Thymus (tissue), 11 donors: ENCODE data around the gene PAFAH1B1. TPM values are rescaled to one million over a fixed set of nuclear protein-coding genes. Genes with fewer than 3 reads are reported as not detected.
"Not testable (repeated sequence)": the region's sequence is repeated elsewhere in the genome, so short reads cannot be mapped to it uniquely, and the experiment has no call there.

Source experiments
- DNase-seq, 9 donors: peaks; one replicate each; pipeline ENCODE4 v3.0.0-alpha.2; 2013; ENCODE audit warnings: low spot score in 9 of 9, low read depth in 6 of 9, missing footprints in 1 of 9
- H3K27ac ChIP-seq, 2 donors: one replicate each; pipeline ENCODE4 v1.5.1; 2013; ENCODE audit warnings: control low read depth in 1 of 2, low read depth in 1 of 2, low read length in 1 of 2, mild to moderate bottlenecking in 1 of 2, moderate library complexity in 1 of 2
- H3K27me3 ChIP-seq, 2 donors: one replicate each; pipeline ENCODE4 v1.5.1; 2013; ENCODE audit warnings: low read length in 1 of 2; ENCODE audit not compliant: control insufficient read depth in 2 of 2, insufficient read depth in 1 of 2
- H3K36me3 ChIP-seq, 2 donors: one replicate each; pipeline ENCODE4 v1.5.1; 2013; ENCODE audit warnings: low read length in 1 of 2, mild to moderate bottlenecking in 1 of 2, moderate library complexity in 1 of 2; ENCODE audit not compliant: control insufficient read depth in 2 of 2, insufficient read depth in 2 of 2
- H3K4me1 ChIP-seq, 2 donors: one replicate each; pipeline ENCODE4 v1.5.1; 2013; ENCODE audit warnings: low read length in 2 of 2; ENCODE audit not compliant: control insufficient read depth in 2 of 2, insufficient read depth in 2 of 2
- H3K4me3 ChIP-seq, 2 donors: one replicate each; pipeline ENCODE4 v1.5.1; 2013; ENCODE audit warnings: low read length in 2 of 2, control low read depth in 1 of 2, mild to moderate bottlenecking in 1 of 2
- H3K9me3 ChIP-seq, 2 donors: one replicate each; pipeline ENCODE4 v1.5.1; 2013; ENCODE audit warnings: low read length in 1 of 2, mild to moderate bottlenecking in 1 of 2; ENCODE audit not compliant: control insufficient read depth in 2 of 2, insufficient read depth in 1 of 2
- WGBS: extraction: QIAGEN DNeasy Blood & Tissue Kit; methylation state at CpG from one replicate; pipeline ENCODE4 v1.1.7; 2013; 5-methylcytosine and 5-hydroxymethylcytosine counted together
- polyA plus RNA-seq: library from polyadenylated mRNA; stranded (reverse); fragments of 200-250 nt; gene quantifications from one replicate; pipeline ENCODE4 v1.2.3, GENCODE V29; 2013
- total RNA-seq: library from RNA; stranded (reverse); fragments of 120-200 nt; gene quantifications from one replicate; pipeline ENCODE4 v1.2.4, GENCODE V29; 2013
- donor health status: healthy.

PAFAH1B1 gene
- total and polyA plus RNA-seq, 2 donors, result 52.1 to 52.2 TPM

DNA sequence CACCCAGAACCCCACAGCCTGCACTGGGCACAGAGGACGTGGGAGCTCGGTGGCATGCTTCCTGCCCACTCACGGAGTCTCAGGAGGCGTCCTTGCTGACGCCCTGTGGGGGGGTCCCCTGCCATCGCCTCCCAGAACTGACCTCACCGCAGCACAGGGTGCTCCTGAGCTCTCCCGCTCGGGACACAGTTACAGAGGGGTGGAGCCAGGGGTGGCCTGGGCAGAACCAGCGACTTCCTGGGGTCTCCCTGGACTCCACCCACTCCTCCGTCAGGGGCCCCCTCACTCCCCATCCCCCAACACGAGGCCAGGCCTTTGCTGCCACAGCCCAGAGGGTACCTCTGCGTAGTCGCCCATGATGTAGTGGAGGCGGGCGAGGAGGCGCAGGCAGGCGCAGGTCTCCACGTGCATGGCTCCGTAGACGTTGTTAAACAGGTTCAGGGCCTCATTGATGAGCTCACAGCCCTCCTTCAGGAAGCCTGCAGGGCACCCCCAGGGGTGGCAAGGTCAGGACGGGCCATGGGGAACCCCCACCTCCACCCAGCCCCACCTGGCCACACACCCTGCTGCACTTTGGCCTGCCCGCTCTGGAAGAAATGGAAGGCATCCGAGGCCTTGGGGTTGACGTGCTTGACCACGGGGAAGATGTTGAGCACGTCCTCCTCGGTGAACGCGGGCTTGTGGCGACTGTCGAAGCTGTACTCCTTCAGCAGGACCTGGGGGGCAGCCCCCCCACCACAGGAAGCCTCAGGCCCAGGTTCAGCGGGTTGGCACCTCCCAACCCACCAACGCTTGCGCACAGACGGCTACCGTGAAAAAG is 100.3 kb downstream of the PAFAH1B1 start:
- H3K9me3 ChIP-seq, result no peaks in the 10 kb centered on the region

DNA sequence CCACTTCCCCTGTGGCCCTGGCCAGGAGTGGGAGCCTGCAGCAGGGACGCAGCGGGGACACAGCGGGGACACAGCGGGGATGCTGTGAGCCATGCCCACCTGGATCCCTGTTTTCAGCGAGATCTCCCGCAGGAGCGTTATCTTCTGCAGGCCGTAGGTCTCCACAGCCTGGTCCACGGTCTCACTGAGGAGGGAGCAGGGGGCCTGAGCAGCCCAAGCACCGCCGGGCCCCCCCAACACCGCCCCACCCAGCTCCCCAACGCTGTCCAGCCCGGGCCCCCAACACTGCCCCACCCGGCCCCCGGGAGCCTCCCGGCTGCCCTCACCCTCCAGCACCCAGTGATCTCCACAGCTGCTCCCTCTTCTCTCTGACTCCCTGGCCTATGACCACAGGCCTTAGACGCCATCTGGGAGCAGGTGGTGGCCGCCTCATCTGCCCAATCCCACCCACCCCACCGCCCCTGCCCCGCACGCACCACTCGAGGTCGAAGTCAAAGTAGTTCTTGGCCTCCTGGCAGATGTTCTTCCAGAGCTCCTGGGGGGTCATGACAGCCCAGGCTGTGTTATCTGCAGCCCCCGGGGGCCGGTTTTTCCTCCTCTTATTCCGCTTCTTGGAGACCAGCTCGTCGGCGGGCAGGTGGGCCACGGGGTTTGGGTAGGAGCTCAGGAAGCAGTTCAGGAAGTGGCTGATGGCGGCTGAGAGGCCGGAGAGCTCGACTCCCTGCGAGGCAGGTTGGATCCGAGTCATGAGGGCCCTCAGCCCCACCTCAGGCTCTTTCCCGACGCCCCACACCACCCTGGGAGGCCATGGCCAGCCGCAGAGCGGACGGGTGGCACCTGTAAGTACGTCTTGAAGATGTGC is 101.2 kb downstream of the PAFAH1B1 start:
- Histone ChIP-seq H3K9me3 (no peaks in the 10 kb centered on the region), H3K4me1 (peaks cover 0 to under 1% of the 10 kb centered on the region in 2 donors), H3K36me3 (peaks cover 50 to 68% of the 10 kb centered on the region in 2 donors), H3K27ac (no peak overlapping the region), H3K4me3 (no peak overlapping the region), H3K27me3 (no peaks in the 10 kb centered on the region)
- 96% methylated on average over 42 of the region's 42 CpGs for WGBS
- DNase-seq, result no peak

More for the DNA sequence above, 100.3 kb downstream of the PAFAH1B1 start:
- Histone ChIP-seq H3K4me1 (peaks cover 0 to 7% of the 10 kb centered on the region in 2 donors), H3K27me3 (no peaks in the 10 kb centered on the region), H3K27ac (no peak overlapping the region), H3K36me3 (peaks cover 53 to 71% of the 10 kb centered on the region in 2 donors), H3K4me3 (no peak overlapping the region)
- DNase-seq, result no peak
- WGBS, result 96% methylated on average over 37 of the region's 37 CpGs

DNA sequence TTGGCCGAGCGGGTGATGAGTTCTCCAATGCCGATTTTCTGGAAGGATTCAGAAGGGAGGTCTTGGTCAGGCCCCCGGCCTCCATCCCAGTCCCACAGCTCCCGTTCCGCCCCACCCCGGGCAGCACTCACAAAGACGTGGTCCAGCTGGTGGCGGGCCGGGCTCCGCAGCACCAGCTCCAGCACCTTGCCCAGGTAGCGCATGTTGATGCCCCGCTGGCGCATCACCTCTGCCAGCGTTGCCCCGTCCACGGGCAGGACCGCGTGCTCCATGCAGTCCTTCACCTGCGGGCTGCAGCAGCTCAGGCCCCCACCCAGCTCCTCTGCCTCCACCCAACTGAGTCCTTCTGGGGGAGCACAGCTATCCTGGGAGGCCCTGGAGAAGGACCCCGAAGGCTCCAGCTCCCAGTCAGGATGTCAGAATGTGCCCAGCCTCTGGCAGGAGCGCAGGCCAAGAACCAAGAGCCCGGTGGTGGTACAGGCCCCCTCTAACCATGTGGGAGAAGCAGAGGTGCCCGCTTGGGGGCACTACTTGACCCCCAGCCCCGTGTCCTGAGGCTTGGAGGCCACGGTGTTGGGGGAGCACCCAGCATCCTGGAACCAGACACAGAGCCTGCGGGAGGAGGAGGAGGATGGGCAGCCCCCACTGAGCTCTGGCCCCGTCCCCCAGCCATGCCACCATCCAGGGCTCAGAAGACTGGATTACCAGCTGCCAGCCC is 101.9 kb downstream of the PAFAH1B1 start:
- H3K36me3 ChIP-seq, result peaks cover 51 to 69% of the 10 kb centered on the region in 2 donors
- no peaks in the 10 kb centered on the region for H3K4me1 ChIP-seq
- H3K4me3 ChIP-seq, result no peak overlapping the region
- H3K9me3 ChIP-seq, result no peaks in the 10 kb centered on the region
- DNase-seq, result no peak
- no peaks in the 10 kb centered on the region for H3K27me3 ChIP-seq
- no peak overlapping the region for H3K27ac ChIP-seq
- WGBS, result 97% methylated on average over 28 of the region's 28 CpGs

DNA sequence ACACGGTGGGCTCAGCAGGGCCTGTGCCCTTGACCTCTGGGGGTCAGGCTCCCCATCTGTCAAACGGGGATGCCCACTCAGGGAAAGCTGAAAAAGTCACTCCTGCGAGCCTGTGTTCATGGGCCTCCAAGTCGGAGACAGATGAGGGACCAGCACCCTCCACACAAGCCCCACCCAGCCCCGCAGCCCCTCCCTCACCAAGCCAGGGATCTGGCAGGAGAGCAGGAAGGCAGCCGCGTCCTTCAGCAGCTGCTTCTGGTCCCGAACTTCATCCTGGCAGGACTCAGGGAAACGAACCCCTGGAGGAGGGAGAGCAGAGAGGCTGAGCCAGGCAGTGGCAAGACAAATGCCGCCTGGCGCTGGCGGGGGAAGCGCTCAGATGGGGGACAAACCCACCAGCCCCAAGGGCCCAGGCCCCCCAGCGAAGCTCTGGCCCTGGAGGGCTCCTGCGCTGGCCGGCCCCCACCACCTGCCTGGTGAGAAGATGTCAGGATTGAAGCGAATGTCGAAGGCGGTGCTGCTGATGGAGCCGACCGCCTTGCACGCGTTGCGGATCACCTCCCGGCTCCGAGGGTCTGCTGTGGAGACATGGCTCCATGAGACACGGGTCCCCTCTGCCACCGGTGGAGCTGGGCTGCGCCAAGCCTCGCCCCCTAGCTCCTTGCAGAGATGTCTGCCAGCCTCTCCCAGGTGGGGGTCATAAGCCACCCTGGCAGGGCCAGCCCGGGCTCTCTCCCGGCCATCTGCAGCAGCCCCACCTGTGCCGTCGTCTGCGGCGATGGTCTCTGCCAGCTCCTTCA is 102.7 kb downstream of the PAFAH1B1 start:
- no peak overlapping the region for H3K27ac ChIP-seq
- DNase-seq, result no peak
- no peak overlapping the region for H3K4me3 ChIP-seq
- H3K36me3 ChIP-seq, result peaks cover 52 to 75% of the 10 kb centered on the region in 2 donors
- no peaks in the 10 kb centered on the region for H3K27me3 ChIP-seq
- H3K4me1 ChIP-seq, result no peaks in the 10 kb centered on the region
- WGBS, result 96% methylated on average over 36 of the region's 36 CpGs
- H3K9me3 ChIP-seq, result no peaks in the 10 kb centered on the region

DNA sequence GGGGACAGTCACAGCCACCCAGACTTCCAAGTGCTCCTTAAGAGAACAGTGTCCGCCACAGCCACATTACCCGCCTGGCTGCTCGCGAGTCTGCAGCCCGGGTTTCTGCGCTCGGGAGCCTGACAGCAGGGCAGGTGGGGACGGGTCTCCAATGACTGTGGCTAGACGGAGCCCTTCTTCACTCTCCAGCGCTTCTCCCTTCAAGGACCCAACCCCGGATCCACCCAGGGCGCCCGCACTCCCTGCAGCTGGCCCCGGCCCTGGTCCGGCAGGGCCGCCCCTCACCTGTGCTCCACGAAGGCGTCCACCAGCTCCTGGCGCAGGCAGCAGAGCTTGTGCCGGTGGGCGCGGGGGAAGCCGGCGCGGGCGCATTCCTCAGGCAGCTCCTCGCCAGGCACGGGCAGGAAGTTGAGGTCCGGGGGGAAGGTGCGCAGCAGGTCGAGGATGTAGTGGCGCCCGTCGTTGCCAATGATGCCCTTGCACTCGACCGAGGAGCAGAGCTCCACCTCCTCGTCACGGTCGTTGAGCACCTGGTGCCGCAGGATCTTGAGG is 104.2 kb downstream of the PAFAH1B1 start:
- H3K9me3 ChIP-seq, result no peaks in the 10 kb centered on the region
- WGBS, result 99% methylated on average over 40 of the region's 40 CpGs
- no peaks in the 10 kb centered on the region for H3K4me1 ChIP-seq
- DNase-seq, result no peak
- no peak overlapping the region for H3K4me3 ChIP-seq
- H3K27ac ChIP-seq, result no peak overlapping the region
- H3K27me3 ChIP-seq, result no peaks in the 10 kb centered on the region
- peaks cover 58 to 77% of the 10 kb centered on the region in 2 donors for H3K36me3 ChIP-seq

DNA sequence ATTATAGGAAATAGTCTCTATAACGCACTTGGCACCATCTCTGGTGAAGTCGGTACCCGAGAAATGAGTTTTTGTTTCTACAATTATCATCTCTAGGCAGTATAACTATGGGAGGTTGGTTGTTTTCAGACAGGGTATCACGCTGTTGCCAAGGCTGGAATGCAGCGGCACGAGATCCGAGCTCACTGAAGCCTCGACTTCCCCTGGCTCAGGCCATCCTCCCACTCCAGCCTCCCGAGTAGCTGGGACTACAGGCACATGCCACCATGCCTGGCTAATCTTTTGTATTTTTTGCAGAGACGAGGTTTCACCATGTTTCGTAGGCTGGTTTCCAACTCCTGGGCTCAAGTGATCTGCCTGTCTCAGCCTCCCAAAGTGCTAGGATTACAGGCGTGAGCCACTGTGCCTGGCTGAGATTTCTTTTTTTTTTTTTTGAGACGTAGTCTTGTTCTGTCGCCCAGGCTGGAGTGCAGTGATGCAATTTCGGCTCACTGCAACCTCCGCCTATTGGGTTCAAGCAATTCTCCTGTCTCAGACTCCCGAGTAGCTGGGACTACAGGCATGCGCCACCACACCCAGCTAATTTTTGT is 105.9 kb downstream of the PAFAH1B1 start:
- not testable (repeated sequence) for H3K27ac ChIP-seq, H3K9me3 ChIP-seq, H3K4me1 ChIP-seq, H3K4me3 ChIP-seq, DNase-seq, H3K27me3 ChIP-seq
- 96% methylated on average over 18 of the region's 18 CpGs for WGBS
- peaks cover 57 to 76% of the 10 kb centered on the region in 2 donors for H3K36me3 ChIP-seq

DNA sequence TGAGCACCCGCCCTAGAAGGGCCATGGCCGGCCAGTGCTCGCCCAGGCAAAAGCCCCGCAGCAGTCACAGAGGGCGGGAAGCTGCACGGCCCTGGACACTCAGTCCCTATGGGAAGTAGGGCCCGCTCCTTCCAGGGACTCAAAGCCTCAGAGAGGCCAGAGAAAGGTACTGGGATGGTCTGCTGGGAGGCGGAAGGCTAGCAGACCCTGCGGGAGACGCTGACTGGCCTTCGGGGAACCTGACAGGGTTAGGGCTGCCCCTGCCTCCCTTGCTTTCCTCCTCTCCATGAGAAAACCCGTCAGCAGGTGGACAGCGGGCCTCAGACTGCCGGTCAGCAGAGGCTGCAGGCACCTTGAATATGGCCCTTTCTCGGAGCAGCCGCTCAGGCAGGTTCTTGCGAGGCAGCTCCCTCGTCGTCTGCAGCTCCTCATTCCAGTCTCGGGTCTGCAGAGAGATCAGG is 106.6 kb downstream of the PAFAH1B1 start:
- no peak for DNase-seq
- H3K4me3 ChIP-seq, result no peak overlapping the region
- H3K36me3 ChIP-seq, result peaks cover 54 to 70% of the 10 kb centered on the region in 2 donors
- no peaks in the 10 kb centered on the region for H3K9me3 ChIP-seq
- H3K27ac ChIP-seq, result no peak overlapping the region
- 98% methylated on average over 20 of the region's 20 CpGs for WGBS
- no peaks in the 10 kb centered on the region for H3K4me1 ChIP-seq
- H3K27me3 ChIP-seq, result no peaks in the 10 kb centered on the region
